ENCODE data around the gene NR5A2. TPM values are rescaled to one million over a fixed set of nuclear protein-coding genes. Genes with fewer than 3 reads are reported as not detected.

NR5A2 gene
- polyA plus RNA-seq, 1 donor from 2014 or later: 0.09 TPM

DNA sequence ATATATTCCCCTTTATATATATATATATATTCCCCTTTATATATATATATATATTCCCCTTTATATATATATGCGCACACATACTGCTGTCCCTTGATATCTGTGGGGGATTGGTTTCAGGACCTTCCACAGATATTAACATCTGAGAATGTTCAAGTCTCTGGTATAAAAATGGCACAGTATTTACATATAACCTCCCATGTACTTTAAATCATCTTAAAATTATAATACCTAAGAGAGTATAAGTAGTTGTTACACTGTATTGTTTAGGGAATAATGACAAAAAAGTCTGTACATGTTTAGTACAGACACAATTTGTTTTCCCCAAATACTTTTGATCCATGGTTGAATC is 45.8 kb downstream of the NR5A2 start:
- Mint-ChIP-seq H3K4me1 (peaks cover 7 to 13% (median 8%) of the 10 kb centered on the region in 3 donors), H3K9me3 (peaks cover 0 to 2% (median 0%) of the 10 kb centered on the region in 3 donors), H3K36me3 (peaks cover 1% of the 10 kb centered on the region), H3K27ac (no peak overlapping the region), H3K4me3 (no peak overlapping the region), H3K27me3 (peaks cover 28% of the 10 kb centered on the region)

GRCh38 chr1:200075522-200075921 is 48.0 kb downstream of the NR5A2 start:
- peaks cover 0 to 2% (median 0%) of the 10 kb centered on the region in 3 donors for H3K9me3 Mint-ChIP-seq
- peak overlapping the region in 1 of 4 donors; percentile 85 for H3K4me3 Mint-ChIP-seq
- H3K27ac Mint-ChIP-seq: no peak overlapping the region
- H3K4me1 Mint-ChIP-seq: peaks cover 7 to 13% (median 8%) of the 10 kb centered on the region in 3 donors
- peaks cover 1% of the 10 kb centered on the region for H3K36me3 Mint-ChIP-seq
- H3K27me3 Mint-ChIP-seq: peaks cover 27% of the 10 kb centered on the region

DNA sequence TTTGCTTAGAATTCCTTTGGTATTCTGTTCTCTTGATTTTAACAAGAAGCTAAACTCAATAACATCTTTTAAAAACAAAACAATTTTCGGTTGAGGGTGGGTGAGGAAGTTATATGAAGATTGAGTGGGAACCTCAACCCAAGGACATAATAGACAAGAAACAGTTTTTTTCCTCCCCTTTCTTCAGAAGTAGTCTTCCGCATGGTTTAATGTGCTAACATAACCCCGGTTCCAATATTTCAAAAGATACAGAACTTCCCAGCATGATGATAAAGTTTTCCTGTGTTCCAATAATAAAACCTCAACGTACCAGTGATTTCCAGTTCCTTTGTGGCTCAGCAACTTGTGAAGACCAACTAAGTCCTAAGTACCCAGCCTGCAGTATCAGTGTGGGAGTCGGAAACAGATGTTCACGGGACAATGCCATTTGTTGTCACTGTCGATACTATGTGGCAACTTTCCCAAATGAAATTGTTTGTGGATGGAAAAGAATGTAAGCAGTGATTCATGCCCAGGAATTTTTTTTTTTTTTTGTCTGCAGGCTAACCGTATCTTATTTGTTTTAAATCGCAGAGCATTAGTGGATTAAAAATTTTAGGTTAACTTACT is 48.5 kb downstream of the NR5A2 start:
- Mint-ChIP-seq H3K4me3 (peak overlapping the region in 1 of 4 donors; percentile 85), H3K27me3 (peaks cover 31% of the 10 kb centered on the region), H3K4me1 (peaks cover 7 to 13% (median 8%) of the 10 kb centered on the region in 3 donors), H3K36me3 (peaks cover 1% of the 10 kb centered on the region), H3K27ac (no peak overlapping the region), H3K9me3 (peaks cover 0 to 2% (median 0%) of the 10 kb centered on the region in 3 donors)

- Mint-ChIP-seq H3K9me3 (peaks cover 0 to 2% (median 0%) of the 10 kb centered on the region in 3 donors), H3K4me1 (peaks cover 0 to 8% (median 6%) of the 10 kb centered on the region in 3 donors), H3K27me3 (peaks cover 20% of the 10 kb centered on the region), H3K36me3 (peaks cover 1% of the 10 kb centered on the region), H3K4me3 (no peak overlapping the region), H3K27ac (no peak overlapping the region)
Measured at GRCh38 chr1:200079232-200079940, 51.9 kb downstream of the NR5A2 start.

- Mint-ChIP-seq H3K4me1 (no peaks in the 10 kb centered on the region), H3K36me3 (peaks cover 1% of the 10 kb centered on the region), H3K9me3 (no peaks in the 10 kb centered on the region), H3K4me3 (no peak overlapping the region), H3K27me3 (peaks cover 19% of the 10 kb centered on the region), H3K27ac (no peak overlapping the region)
Measured at GRCh38 chr1:200081151-200081968, 53.9 kb downstream of the NR5A2 start.

- H3K4me3 Mint-ChIP-seq: no peak overlapping the region
- no peak overlapping the region for H3K27ac Mint-ChIP-seq
- peaks cover 19% of the 10 kb centered on the region for H3K27me3 Mint-ChIP-seq
- peaks cover 1% of the 10 kb centered on the region for H3K36me3 Mint-ChIP-seq
- H3K4me1 Mint-ChIP-seq: no peaks in the 10 kb centered on the region
- H3K9me3 Mint-ChIP-seq: no peaks in the 10 kb centered on the region
Measured at GRCh38 chr1:200081969-200082245, 54.4 kb downstream of the NR5A2 start.

- no peak overlapping the region for H3K27ac Mint-ChIP-seq
- no peaks in the 10 kb centered on the region for H3K9me3 Mint-ChIP-seq
- no peak overlapping the region for H3K4me3 Mint-ChIP-seq
- H3K36me3 Mint-ChIP-seq: peaks cover 1% of the 10 kb centered on the region
- no peaks in the 10 kb centered on the region for H3K4me1 Mint-ChIP-seq
- peaks cover 19% of the 10 kb centered on the region for H3K27me3 Mint-ChIP-seq
Measured at GRCh38 chr1:200082329-200082728, 54.8 kb downstream of the NR5A2 start.

- Mint-ChIP-seq H3K27ac (no peak overlapping the region), H3K4me3 (no peak overlapping the region), H3K9me3 (peaks cover 0 to 3% (median 0%) of the 10 kb centered on the region in 3 donors), H3K4me1 (no peaks in the 10 kb centered on the region), H3K36me3 (no peaks in the 10 kb centered on the region), H3K27me3 (peaks cover 7% of the 10 kb centered on the region)
Measured at GRCh38 chr1:200090252-200091159, 63.0 kb downstream of the NR5A2 start.

GRCh38 chr1:200095057-200095577 is 67.6 kb downstream of the NR5A2 start:
- Mint-ChIP-seq H3K4me3 (no peak overlapping the region), H3K27ac (no peak overlapping the region), H3K27me3 (peaks cover 5% of the 10 kb centered on the region), H3K9me3 (no peaks in the 10 kb centered on the region), H3K4me1 (no peaks in the 10 kb centered on the region), H3K36me3 (no peaks in the 10 kb centered on the region)

DNA sequence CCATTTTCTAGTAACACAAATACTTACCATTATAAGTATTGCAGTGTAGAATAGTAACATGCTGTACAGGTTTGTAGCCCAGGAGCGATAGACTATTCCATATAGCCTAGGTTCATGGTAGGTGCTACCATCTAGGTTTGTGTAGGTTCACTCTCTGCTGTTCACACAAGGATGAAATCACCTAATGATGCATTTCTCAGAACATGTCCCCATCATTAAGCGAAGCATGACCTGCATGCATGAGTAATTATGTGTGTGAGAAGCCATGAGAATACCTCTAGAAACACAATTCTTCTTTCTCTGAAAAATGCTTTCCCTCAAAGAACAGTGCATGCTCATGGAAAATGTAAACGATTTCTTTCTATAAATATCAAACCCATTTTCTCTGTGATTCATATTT is 69.3 kb downstream of the NR5A2 start:
- Mint-ChIP-seq H3K4me1 (no peaks in the 10 kb centered on the region), H3K27ac (no peak overlapping the region), H3K36me3 (no peaks in the 10 kb centered on the region), H3K9me3 (no peaks in the 10 kb centered on the region), H3K27me3 (peaks cover 5% of the 10 kb centered on the region), H3K4me3 (no peak overlapping the region)

- Mint-ChIP-seq H3K4me3 (no peak overlapping the region), H3K27me3 (peaks cover 2% of the 10 kb centered on the region), H3K4me1 (no peaks in the 10 kb centered on the region), H3K9me3 (no peaks in the 10 kb centered on the region), H3K36me3 (no peaks in the 10 kb centered on the region), H3K27ac (no peak overlapping the region)
Measured at GRCh38 chr1:200099040-200099439, 71.5 kb downstream of the NR5A2 start.

- peaks cover 6% of the 10 kb centered on the region for H3K27me3 Mint-ChIP-seq
- no peaks in the 10 kb centered on the region for H3K9me3 Mint-ChIP-seq
- H3K27ac Mint-ChIP-seq: no peak overlapping the region
- H3K4me1 Mint-ChIP-seq: peaks cover 0 to 8% (median 5%) of the 10 kb centered on the region in 3 donors
- H3K36me3 Mint-ChIP-seq: no peaks in the 10 kb centered on the region
- H3K4me3 Mint-ChIP-seq: no peak overlapping the region
Measured at GRCh38 chr1:200103966-200104583, 76.6 kb downstream of the NR5A2 start.

DNA sequence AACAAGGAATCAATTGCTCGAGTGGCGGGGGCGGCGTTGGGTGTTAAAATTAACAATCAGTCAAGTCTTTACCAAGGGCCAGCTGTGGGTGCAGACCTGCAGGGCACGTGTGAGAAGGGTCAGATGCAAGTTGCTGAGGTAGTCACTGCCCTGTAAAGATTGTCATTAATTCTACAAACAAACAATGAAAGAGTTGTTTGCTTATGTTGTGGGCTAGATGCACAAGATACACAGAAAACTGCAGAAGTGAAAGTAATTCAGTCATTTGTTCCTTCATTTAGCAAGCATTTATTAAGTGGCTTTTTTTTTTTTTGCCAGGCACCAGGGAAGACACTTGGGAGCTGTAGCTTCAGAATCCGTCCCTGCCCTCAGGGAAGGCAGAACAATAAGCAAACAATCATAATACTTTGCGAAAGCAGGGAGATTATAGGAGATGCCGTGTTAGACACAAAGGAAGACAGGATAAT is 79.5 kb downstream of the NR5A2 start:
- no peaks in the 10 kb centered on the region for H3K9me3 Mint-ChIP-seq

DNA sequence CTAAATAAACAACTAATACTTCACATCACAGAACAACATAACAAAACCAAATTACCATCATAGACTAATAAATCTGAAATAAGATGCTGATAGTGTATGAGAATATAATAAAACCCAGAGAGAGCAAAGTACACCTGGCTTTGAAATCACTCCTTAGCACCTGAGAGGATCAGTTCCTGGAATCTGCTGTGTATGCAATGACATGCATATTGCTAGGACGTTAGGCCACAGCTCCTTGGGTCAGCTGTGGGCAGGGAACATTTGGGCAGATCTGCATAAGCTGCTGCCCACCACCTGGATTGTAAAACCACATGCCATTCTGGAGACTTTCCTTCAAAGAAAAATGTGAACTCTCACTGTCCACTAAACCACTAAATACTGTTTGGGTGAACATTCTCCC is 81.1 kb downstream of the NR5A2 start:
- H3K27ac Mint-ChIP-seq: no peak overlapping the region
- H3K36me3 Mint-ChIP-seq: no peaks in the 10 kb centered on the region
- no peak overlapping the region for H3K4me3 Mint-ChIP-seq
- H3K27me3 Mint-ChIP-seq: peaks cover 6% of the 10 kb centered on the region
- no peaks in the 10 kb centered on the region for H3K9me3 Mint-ChIP-seq
- peaks cover 0 to 8% (median 5%) of the 10 kb centered on the region in 3 donors for H3K4me1 Mint-ChIP-seq

More for the DNA sequence above, 79.5 kb downstream of the NR5A2 start:
- peaks cover 6% of the 10 kb centered on the region for H3K27me3 Mint-ChIP-seq
- no peak overlapping the region for H3K27ac Mint-ChIP-seq
- peak overlapping the region in 1 of 4 donors; percentile 52 for H3K4me3 Mint-ChIP-seq
- no peaks in the 10 kb centered on the region for H3K36me3 Mint-ChIP-seq
- H3K4me1 Mint-ChIP-seq: peaks cover 0 to 8% (median 5%) of the 10 kb centered on the region in 3 donors
